ENCODE measurements around the gene CYYR1. TPM values are rescaled to one million over a fixed set of nuclear protein-coding genes. Genes with fewer than 3 reads are reported as not detected.

Gene CYYR1
- polyA plus RNA-seq, 1 donor from 2014 or later, result 0.62 TPM

GRCh38 chr21:26528882-26529281 is 44.2 kb downstream of the CYYR1 start:
- no peaks in the 10 kb centered on the region for H3F3A ChIP-seq (ENCODE audit: insufficient read depth, low read length, poor library complexity, severe bottlenecking)
- no peak overlapping the region for H3K27ac ChIP-seq (ENCODE audit: low read length)
- H3K4me2 ChIP-seq (ENCODE audit: low read length), result no peak overlapping the region
- H3K9me3 ChIP-seq (ENCODE audit: low read length), result no peaks in the 10 kb centered on the region
- H3K79me2 ChIP-seq (replicated peaks; ENCODE audit: insufficient read depth, low read length), result no peaks in the 10 kb centered on the region
- H3K4me3 ChIP-seq (ENCODE audit: low read length), result no peak overlapping the region
- H3K36me3 ChIP-seq (ENCODE audit: insufficient read depth, low read length), result no peaks in the 10 kb centered on the region
- H3K9ac ChIP-seq (ENCODE audit: low read length), result no peak overlapping the region
- no peaks in the 10 kb centered on the region for H3K9me2 ChIP-seq (ENCODE audit: insufficient read depth, low read length)
- no peaks in the 10 kb centered on the region for H3K27me3 ChIP-seq (ENCODE audit: insufficient read depth, low read depth, low read length)
- TF ChIP-seq SMC3 (conservative IDR thresholded peaks at IDR 0.05; ENCODE audit: poor library complexity) (no peak), EP300 (conservative IDR thresholded peaks at IDR 0.05; ENCODE audit: poor library complexity, severe bottlenecking) (no peak), REST (IDR thresholded peaks at IDR 0.05; ENCODE audit: borderline replicate concordance) (no peak), TAF1 (IDR thresholded peaks at IDR 0.05; ENCODE audit: low read depth) (no peak), CTCF (IDR thresholded peaks at IDR 0.05; ENCODE audit: poor library complexity, severe bottlenecking) (no peak), RAD21 (conservative IDR thresholded peaks at IDR 0.05) (no peak), EZH2 (IDR thresholded peaks at IDR 0.05; ENCODE audit: borderline replicate concordance, insufficient read depth, low read length, poor library complexity, severe bottlenecking) (no peak), POLR2AphosphoS5 (IDR thresholded peaks at IDR 0.05) (no peak), MXI1 (conservative IDR thresholded peaks at IDR 0.05; ENCODE audit: poor library complexity, severe bottlenecking) (no peak)
- H2AFZ ChIP-seq (ENCODE audit: low read depth, low read length), result no peak overlapping the region
- H4K20me1 ChIP-seq (ENCODE audit: insufficient read depth), result no peaks in the 10 kb centered on the region

GRCh38 chr21:26522704-26523103 is 50.4 kb downstream of the CYYR1 start:
- H3K9ac ChIP-seq (ENCODE audit: low read length), result no peak overlapping the region
- no peaks in the 10 kb centered on the region for H3K27me3 ChIP-seq (ENCODE audit: insufficient read depth, low read depth, low read length)
- no peak overlapping the region for H3K4me3 ChIP-seq (ENCODE audit: low read length)
- H4K20me1 ChIP-seq (ENCODE audit: insufficient read depth), result no peaks in the 10 kb centered on the region
- H3K9me3 ChIP-seq (ENCODE audit: low read length), result no peaks in the 10 kb centered on the region
- no peaks in the 10 kb centered on the region for H3K79me2 ChIP-seq (replicated peaks; ENCODE audit: insufficient read depth, low read length)
- H3F3A ChIP-seq (ENCODE audit: insufficient read depth, low read length, poor library complexity, severe bottlenecking), result no peaks in the 10 kb centered on the region
- H3K36me3 ChIP-seq (ENCODE audit: insufficient read depth, low read length), result no peaks in the 10 kb centered on the region
- no peak for TF ChIP-seq TAF1 (IDR thresholded peaks at IDR 0.05; ENCODE audit: low read depth)
- no peak overlapping the region for H2AFZ ChIP-seq (ENCODE audit: low read depth, low read length)
- H3K27ac ChIP-seq (ENCODE audit: low read length), result no peak overlapping the region
- H3K4me2 ChIP-seq (ENCODE audit: low read length), result no peak overlapping the region
- H3K9me2 ChIP-seq (ENCODE audit: insufficient read depth, low read length), result no peaks in the 10 kb centered on the region

DNA sequence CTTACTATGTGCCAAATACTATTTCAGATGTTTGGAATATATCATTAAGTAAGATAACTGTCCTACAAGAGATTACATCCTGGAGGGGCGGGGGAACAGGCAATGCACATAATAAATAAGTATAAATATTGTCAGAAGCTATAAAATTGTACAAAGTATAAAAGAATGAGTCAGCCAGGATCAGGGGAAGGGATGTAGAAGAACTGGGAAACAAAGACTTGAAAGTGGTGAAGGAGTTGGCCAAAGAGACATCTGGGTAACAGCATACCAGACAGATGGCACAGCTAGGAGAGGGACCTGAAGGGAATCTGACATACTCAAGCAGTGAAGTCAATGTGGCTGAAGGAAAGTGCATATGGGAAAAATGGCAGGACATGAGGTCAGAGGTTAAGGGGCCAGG is 53.9 kb downstream of the CYYR1 start:
- no peaks in the 10 kb centered on the region for H3K27me3 ChIP-seq (ENCODE audit: insufficient read depth, low read depth, low read length)
- H2AFZ ChIP-seq (ENCODE audit: low read depth, low read length), result no peak overlapping the region
- H3K9me3 ChIP-seq (ENCODE audit: low read length), result no peaks in the 10 kb centered on the region
- no peak overlapping the region for H3K4me3 ChIP-seq (ENCODE audit: low read length)
- TF ChIP-seq TAF1 (IDR thresholded peaks at IDR 0.05; ENCODE audit: low read depth) (no peak), REST (IDR thresholded peaks at IDR 0.05; ENCODE audit: borderline replicate concordance) (no peak), RAD21 (conservative IDR thresholded peaks at IDR 0.05) (no peak), SMC3 (conservative IDR thresholded peaks at IDR 0.05; ENCODE audit: poor library complexity) (no peak), EP300 (conservative IDR thresholded peaks at IDR 0.05; ENCODE audit: poor library complexity, severe bottlenecking) (no peak), CTCF (IDR thresholded peaks at IDR 0.05; ENCODE audit: poor library complexity, severe bottlenecking) (no peak), MXI1 (conservative IDR thresholded peaks at IDR 0.05; ENCODE audit: poor library complexity, severe bottlenecking) (no peak), EZH2 (IDR thresholded peaks at IDR 0.05; ENCODE audit: borderline replicate concordance, insufficient read depth, low read length, poor library complexity, severe bottlenecking) (no peak), POLR2AphosphoS5 (IDR thresholded peaks at IDR 0.05) (no peak)
- H3K4me2 ChIP-seq (ENCODE audit: low read length), result no peak overlapping the region
- H3K9ac ChIP-seq (ENCODE audit: low read length), result no peak overlapping the region
- H3K27ac ChIP-seq (ENCODE audit: low read length), result no peak overlapping the region
- no peaks in the 10 kb centered on the region for H3K9me2 ChIP-seq (ENCODE audit: insufficient read depth, low read length)
- no peaks in the 10 kb centered on the region for H3K36me3 ChIP-seq (ENCODE audit: insufficient read depth, low read length)
- no peaks in the 10 kb centered on the region for H3F3A ChIP-seq (ENCODE audit: insufficient read depth, low read length, poor library complexity, severe bottlenecking)
- H3K79me2 ChIP-seq (replicated peaks; ENCODE audit: insufficient read depth, low read length), result no peaks in the 10 kb centered on the region
- H4K20me1 ChIP-seq (ENCODE audit: insufficient read depth), result no peaks in the 10 kb centered on the region

Measured in neural cell (in vitro differentiated cells).